ENCODE results near the gene CXCR4.

DNA sequence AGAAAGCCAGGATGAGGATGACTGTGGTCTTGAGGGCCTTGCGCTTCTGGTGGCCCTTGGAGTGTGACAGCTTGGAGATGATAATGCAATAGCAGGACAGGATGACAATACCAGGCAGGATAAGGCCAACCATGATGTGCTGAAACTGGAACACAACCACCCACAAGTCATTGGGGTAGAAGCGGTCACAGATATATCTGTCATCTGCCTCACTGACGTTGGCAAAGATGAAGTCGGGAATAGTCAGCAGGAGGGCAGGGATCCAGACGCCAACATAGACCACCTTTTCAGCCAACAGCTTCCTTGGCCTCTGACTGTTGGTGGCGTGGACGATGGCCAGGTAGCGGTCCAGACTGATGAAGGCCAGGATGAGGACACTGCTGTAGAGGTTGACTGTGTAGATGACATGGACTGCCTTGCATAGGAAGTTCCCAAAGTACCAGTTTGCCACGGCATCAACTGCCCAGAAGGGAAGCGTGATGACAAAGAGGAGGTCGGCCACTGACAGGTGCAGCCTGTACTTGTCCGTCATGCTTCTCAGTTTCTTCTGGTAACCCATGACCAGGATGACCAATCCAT, 2.7 kb downstream of the CXCR4 start:
- no peak for TF ChIP-seq EZH2 (IDR thresholded peaks at IDR 0.05; ENCODE audit: low read depth)
- TF ChIP-seq, protein P1, sequence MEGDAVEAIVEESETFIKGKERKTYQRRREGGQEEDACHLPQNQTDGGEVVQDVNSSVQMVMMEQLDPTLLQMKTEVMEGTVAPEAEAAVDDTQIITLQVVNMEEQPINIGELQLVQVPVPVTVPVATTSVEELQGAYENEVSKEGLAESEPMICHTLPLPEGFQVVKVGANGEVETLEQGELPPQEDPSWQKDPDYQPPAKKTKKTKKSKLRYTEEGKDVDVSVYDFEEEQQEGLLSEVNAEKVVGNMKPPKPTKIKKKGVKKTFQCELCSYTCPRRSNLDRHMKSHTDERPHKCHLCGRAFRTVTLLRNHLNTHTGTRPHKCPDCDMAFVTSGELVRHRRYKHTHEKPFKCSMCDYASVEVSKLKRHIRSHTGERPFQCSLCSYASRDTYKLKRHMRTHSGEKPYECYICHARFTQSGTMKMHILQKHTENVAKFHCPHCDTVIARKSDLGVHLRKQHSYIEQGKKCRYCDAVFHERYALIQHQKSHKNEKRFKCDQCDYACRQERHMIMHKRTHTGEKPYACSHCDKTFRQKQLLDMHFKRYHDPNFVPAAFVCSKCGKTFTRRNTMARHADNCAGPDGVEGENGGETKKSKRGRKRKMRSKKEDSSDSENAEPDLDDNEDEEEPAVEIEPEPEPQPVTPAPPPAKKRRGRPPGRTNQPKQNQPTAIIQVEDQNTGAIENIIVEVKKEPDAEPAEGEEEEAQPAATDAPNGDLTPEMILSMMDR (conservative IDR thresholded peaks at IDR 0.05) = no peak

All from PC-9 (cell line).